Natural killer cell (primary cell): Measurements from ENCODE around the gene USP37. TPM values are rescaled to one million over a fixed set of nuclear protein-coding genes. Genes with fewer than 3 reads are reported as not detected.

Experiments
- ATAC-seq, 3 donors: fragments of 150-1000 bp in 2 of 3; fragments of 200-7000 bp in 1 of 3; cut with Tn5 transposase; 1 replicate in 1 of 3; 2 replicates in 2 of 3; pipeline ENCODE4 v1.10.0; 2021; ENCODE audit warnings: mild to moderate bottlenecking in 2 of 3, moderate library complexity in 2 of 3
- DNase-seq, 2 donors: peaks; one replicate each; pipeline versions ENCODE4 v3.0.0 to v3.0.0-alpha.2; 2013 to 2021; ENCODE audit warnings: mixed read lengths in 1 of 2
- H3K27ac ChIP-seq: one replicate; pipeline ENCODE4 v1.5.1; 2013; ENCODE audit warnings: mild to moderate bottlenecking, low read length
- H3K27me3 ChIP-seq: one replicate; pipeline ENCODE4 v1.6.1; 2013; ENCODE audit warnings: low read length; ENCODE audit not compliant: control insufficient read depth, insufficient read depth
- H3K36me3 ChIP-seq: one replicate; pipeline ENCODE4 v1.6.1; 2013; ENCODE audit warnings: low read length; ENCODE audit not compliant: control insufficient read depth, insufficient read depth
- H3K4me1 ChIP-seq: one replicate; pipeline ENCODE4 v1.6.1; 2013; ENCODE audit warnings: low read length; ENCODE audit not compliant: control insufficient read depth, insufficient read depth
- H3K4me3 ChIP-seq: one replicate; pipeline ENCODE4 v1.5.1; 2013; ENCODE audit warnings: low read length
- H3K9me3 ChIP-seq: one replicate; pipeline ENCODE4 v1.6.1; 2013; ENCODE audit warnings: low read length; ENCODE audit not compliant: control insufficient read depth, insufficient read depth
- H3K27ac Mint-ChIP-seq, 2 donors: one replicate each; pipeline ENCODE4 v1.8.0; 2022; ENCODE audit warnings: mild to moderate bottlenecking in 2 of 2, mixed read lengths in 2 of 2, moderate library complexity in 1 of 2
- H3K27me3 Mint-ChIP-seq, 2 donors: one replicate each; pipeline ENCODE4 v1.8.0; 2022; ENCODE audit warnings: low read depth in 2 of 2, mixed read lengths in 2 of 2
- H3K36me3 Mint-ChIP-seq: one replicate; pipeline ENCODE4 v1.8.0; 2022; ENCODE audit warnings: mixed read lengths
- H3K4me1 Mint-ChIP-seq, 2 donors: one replicate each; pipeline ENCODE4 v1.8.0; 2022; ENCODE audit warnings: mixed read lengths in 2 of 2
- H3K4me3 Mint-ChIP-seq: one replicate; pipeline ENCODE4 v1.8.0; 2022; ENCODE audit warnings: mild to moderate bottlenecking, moderate library complexity, mixed read lengths
- H3K9me3 Mint-ChIP-seq, 2 donors: one replicate each; pipeline ENCODE4 v1.8.0; 2022; ENCODE audit warnings: mixed read lengths in 2 of 2
- WGBS: methylation state at CpG from one replicate; pipeline ENCODE4 v1.1.7; 2013; ENCODE audit warnings: missing lambda C conversion rate; ENCODE audit not compliant: insufficient coverage; 5-methylcytosine and 5-hydroxymethylcytosine counted together
- intact Hi-C: fragments of 100-400 bp; cut with micrococcal nuclease; formaldehyde crosslinking; loops from one replicate; pipeline ENCODE4 v1.14.2; 2022
- total RNA-seq, 4 donors: library from RNA; stranded (reverse); fragments of 120-200 nt in 1 of 4; gene quantifications; one replicate each; pipeline versions ENCODE4 v1.2.3 to v1.2.4, GENCODE V29; 2013 to 2022
- TF ChIP-seq, protein P1 (sequence below): fragments of 200-600 bp; IDR thresholded peaks from one replicate; pipeline ENCODE4 v1.8.0; 2022; ENCODE audit warnings: antibody characterized with exemption

The USP37 gene
- total RNA-seq, 3 donors from 2014 or later (not counting 1 experiment from before 2014, with no cell fraction given) = 18.3 to 26.2 (median 21.6) TPM

DNA sequence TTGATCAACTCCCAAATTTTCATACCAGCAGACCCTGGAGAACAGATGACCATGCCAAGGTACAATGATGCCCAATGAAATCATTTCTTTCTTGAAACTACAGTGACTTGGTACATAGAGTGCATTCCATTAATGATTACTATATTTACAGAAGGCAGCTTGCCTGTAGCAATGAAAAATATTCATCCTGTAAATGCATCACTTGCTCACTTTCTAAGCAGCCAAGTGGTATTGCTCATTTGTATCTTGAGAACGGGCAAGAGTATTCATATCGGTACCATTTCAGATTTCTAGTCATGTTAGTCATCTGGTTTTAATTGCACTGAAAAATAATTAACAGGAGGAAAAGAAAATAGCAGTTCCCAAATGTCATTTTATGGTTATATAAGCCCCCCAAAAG is 89.6 kb downstream of the USP37 start:
- intact Hi-C loops = no loop called here
- no peak overlapping the region for H3K4me3 Mint-ChIP-seq
- TF ChIP-seq, protein P1, sequence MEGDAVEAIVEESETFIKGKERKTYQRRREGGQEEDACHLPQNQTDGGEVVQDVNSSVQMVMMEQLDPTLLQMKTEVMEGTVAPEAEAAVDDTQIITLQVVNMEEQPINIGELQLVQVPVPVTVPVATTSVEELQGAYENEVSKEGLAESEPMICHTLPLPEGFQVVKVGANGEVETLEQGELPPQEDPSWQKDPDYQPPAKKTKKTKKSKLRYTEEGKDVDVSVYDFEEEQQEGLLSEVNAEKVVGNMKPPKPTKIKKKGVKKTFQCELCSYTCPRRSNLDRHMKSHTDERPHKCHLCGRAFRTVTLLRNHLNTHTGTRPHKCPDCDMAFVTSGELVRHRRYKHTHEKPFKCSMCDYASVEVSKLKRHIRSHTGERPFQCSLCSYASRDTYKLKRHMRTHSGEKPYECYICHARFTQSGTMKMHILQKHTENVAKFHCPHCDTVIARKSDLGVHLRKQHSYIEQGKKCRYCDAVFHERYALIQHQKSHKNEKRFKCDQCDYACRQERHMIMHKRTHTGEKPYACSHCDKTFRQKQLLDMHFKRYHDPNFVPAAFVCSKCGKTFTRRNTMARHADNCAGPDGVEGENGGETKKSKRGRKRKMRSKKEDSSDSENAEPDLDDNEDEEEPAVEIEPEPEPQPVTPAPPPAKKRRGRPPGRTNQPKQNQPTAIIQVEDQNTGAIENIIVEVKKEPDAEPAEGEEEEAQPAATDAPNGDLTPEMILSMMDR = no peak
- H3K4me1 Mint-ChIP-seq = peaks cover 8 to 11% of the 10 kb centered on the region in 2 donors
- Histone ChIP-seq H3K27ac (no peak overlapping the region), H3K4me3 (no peak overlapping the region), H3K36me3 (peaks cover 48% of the 10 kb centered on the region), H3K9me3 (no peaks in the 10 kb centered on the region), H3K4me1 (no peaks in the 10 kb centered on the region), H3K27me3 (no peaks in the 10 kb centered on the region)
- H3K36me3 Mint-ChIP-seq = peaks cover 8% of the 10 kb centered on the region
- DNase-seq = no peak
- ATAC-seq = no peak
- no peaks in the 10 kb centered on the region for H3K9me3 Mint-ChIP-seq
- 100% methylated on average over 2 of the region's 2 CpGs for WGBS
- no peak overlapping the region for H3K27ac Mint-ChIP-seq
- H3K27me3 Mint-ChIP-seq = no peaks in the 10 kb centered on the region

DNA sequence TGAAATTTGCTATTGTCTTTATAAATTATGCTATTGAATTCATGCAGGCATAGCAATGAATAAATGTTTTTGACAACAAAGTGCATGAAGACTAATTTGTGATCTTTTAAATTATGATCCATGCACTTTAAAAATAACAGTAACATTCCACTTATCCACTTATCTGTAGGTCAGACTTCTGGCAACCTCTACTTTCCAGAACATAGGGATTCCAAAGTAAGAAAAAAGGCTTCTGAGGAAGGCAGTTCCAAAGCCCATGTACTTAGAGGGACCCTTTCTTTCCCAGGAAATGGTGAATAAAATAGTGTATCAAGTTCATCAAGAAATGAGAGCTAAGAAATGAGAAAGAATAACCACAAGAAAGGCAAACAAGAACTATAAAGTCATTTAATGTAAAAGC is 90.9 kb downstream of the USP37 start:
- Histone ChIP-seq H3K36me3 (peaks cover 54% of the 10 kb centered on the region), H3K4me3 (no peak overlapping the region), H3K27me3 (no peaks in the 10 kb centered on the region), H3K9me3 (no peaks in the 10 kb centered on the region), H3K4me1 (peaks cover 2% of the 10 kb centered on the region), H3K27ac (no peak overlapping the region)
- peaks cover 0 to 6% of the 10 kb centered on the region in 2 donors for H3K4me1 Mint-ChIP-seq
- ATAC-seq (no peak), DNase-seq (no peak)
- intact Hi-C loops = no loop called here
- TF ChIP-seq, protein P1 = no peak
- no peaks in the 10 kb centered on the region for H3K27me3 Mint-ChIP-seq
- no peak overlapping the region for H3K4me3 Mint-ChIP-seq
- H3K27ac Mint-ChIP-seq = no peak overlapping the region
- H3K9me3 Mint-ChIP-seq = no peaks in the 10 kb centered on the region
- H3K36me3 Mint-ChIP-seq = peaks cover 8% of the 10 kb centered on the region

DNA sequence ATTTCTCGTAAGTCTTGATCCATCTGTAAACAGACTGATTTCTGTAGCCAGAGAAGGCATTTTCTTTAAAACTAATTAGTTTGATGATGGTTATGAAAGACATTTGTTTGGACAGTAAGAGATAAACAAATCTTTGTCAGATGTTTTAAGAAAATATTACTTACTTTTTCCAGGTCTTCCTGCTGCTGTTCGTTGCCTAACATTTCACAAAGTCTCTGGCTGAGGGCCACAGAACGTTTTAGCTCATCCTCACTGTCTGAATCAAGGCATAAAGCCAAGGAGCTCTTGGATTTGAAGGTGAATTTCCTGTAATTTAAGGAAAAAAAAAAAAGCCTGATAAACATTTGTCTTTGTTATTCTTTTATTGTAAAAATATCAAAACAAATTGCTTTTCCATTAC is 91.5 kb downstream of the USP37 start:
- no peak overlapping the region for H3K4me3 ChIP-seq
- H3K27me3 ChIP-seq = no peaks in the 10 kb centered on the region
- Mint-ChIP-seq H3K4me3 (no peak overlapping the region), H3K36me3 (peaks cover 8% of the 10 kb centered on the region), H3K27ac (no peak overlapping the region), H3K4me1 (peaks cover 5 to 12% of the 10 kb centered on the region in 2 donors), H3K9me3 (no peaks in the 10 kb centered on the region), H3K27me3 (no peaks in the 10 kb centered on the region)
- H3K4me1 ChIP-seq = peaks cover 6% of the 10 kb centered on the region
- intact Hi-C loops = no loop called here
- DNase-seq (no peak), ATAC-seq (no peak)
- 83% methylated on average over 3 of the region's 3 CpGs for WGBS
- TF ChIP-seq, protein P1 = no peak
- peaks cover 53% of the 10 kb centered on the region for H3K36me3 ChIP-seq
- H3K9me3 ChIP-seq = no peaks in the 10 kb centered on the region
- H3K27ac ChIP-seq = no peak overlapping the region

DNA sequence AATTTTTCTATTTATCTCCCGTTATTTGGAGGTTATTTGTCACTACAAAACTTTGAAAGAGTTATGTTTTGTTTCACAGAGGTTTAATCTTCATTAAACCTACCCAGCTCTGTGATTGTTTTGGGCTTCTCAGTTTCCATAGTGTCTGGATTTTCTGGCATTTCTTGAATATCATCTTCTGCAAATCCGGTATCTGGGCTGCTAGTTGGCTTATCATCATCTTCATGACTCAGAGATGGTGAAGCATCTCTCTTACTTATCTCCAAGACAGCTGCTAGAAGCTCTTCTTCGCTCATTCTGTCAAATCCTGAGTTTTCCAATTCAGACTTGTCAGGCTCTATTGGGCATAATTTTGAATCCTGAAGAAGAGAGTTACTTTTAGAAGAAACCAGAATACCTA is 93.6 kb downstream of the USP37 start:
- Histone ChIP-seq H3K9me3 (no peaks in the 10 kb centered on the region), H3K4me3 (no peak overlapping the region), H3K36me3 (peaks cover 42% of the 10 kb centered on the region), H3K4me1 (peaks cover 9% of the 10 kb centered on the region), H3K27ac (no peak overlapping the region), H3K27me3 (no peaks in the 10 kb centered on the region)
- DNase-seq (no peak), ATAC-seq (no peak)
- no peak overlapping the region for H3K27ac Mint-ChIP-seq
- WGBS = 96% methylated on average over 1 of the region's 3 CpGs
- H3K36me3 Mint-ChIP-seq = peaks cover 8% of the 10 kb centered on the region
- intact Hi-C loops = no loop called here
- no peak overlapping the region for H3K4me3 Mint-ChIP-seq
- TF ChIP-seq, protein P1 = no peak
- peaks cover 20 to 29% of the 10 kb centered on the region in 2 donors for H3K4me1 Mint-ChIP-seq
- no peaks in the 10 kb centered on the region for H3K9me3 Mint-ChIP-seq
- H3K27me3 Mint-ChIP-seq = no peaks in the 10 kb centered on the region
